Activated T-cell treated with anti-CD3 and anti-CD28 coated beads for 48 hours (primary cell): ENCODE data around the gene LY86.

Experiments used
- DNase-seq: peaks from one replicate; pipeline ENCODE4 v3.0.0-alpha.2; 2020; ENCODE audit warnings: low read depth

The LY86 gene

DNA sequence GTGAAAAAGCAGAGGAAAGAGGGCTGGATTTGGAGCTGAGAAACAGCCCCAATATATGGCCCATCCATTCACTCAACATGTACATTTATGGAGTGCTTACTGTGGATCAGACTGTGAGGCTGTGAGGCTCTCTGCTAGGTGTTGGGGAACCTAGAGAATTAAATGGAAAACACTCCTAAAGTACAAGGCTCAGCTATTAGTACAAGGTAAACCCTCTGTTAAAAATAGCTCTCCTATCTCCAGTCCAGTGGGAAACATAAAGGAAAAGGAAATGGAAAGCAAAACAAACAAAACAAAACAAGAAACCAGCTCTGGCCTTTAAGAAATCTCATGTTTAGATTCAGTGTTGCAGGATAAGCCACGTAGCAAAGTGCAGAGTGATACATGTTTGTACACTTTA, 35.0 kb downstream of the LY86 start:
- DNase-seq: no peak

- no peak for DNase-seq
These were observed 35.9 kb downstream of the LY86 start for GRCh38 chr6:6624269-6624990.

DNA sequence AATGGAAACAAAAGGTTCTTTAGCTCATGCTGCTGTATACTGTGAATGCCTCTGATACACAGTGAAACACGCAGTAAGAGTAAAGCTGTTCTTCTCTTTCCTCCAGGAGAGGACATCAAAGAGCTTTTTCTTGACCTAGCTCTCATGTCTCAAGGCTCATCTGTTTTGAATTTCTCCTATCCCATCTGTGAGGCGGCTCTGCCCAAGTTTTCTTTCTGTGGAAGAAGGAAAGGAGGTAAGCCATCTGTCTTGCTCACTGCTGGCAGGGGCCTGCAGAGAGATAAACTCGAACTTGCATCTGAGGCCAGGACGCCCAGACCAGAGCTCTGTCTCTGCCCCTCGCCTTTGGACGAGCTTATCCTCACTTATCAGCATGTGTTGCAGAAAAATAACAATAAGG, 37.7 kb downstream of the LY86 start:
- no peak for DNase-seq

GRCh38 chr6:6629402-6629801, 40.9 kb downstream of the LY86 start:
- DNase-seq: no peak

DNA sequence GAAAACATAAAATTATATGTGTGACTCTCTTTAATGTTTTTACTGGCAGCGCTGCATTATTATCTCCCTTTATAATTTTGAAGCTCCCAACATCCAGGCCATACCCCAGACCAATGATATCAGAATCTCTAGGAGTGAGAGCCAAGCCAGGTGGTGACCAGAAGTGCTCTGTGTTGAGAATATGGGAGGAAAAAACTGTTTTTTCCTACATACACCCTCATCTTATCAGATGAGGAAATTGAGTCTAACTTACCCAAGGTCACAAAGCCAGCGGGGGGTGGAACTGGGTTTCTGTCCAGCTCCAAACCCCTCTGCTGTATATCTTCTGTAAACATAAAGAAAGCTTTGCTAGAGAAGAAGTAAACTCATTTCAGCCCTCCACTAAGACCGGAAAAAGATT, 42.5 kb downstream of the LY86 start:
- no peak for DNase-seq

DNA sequence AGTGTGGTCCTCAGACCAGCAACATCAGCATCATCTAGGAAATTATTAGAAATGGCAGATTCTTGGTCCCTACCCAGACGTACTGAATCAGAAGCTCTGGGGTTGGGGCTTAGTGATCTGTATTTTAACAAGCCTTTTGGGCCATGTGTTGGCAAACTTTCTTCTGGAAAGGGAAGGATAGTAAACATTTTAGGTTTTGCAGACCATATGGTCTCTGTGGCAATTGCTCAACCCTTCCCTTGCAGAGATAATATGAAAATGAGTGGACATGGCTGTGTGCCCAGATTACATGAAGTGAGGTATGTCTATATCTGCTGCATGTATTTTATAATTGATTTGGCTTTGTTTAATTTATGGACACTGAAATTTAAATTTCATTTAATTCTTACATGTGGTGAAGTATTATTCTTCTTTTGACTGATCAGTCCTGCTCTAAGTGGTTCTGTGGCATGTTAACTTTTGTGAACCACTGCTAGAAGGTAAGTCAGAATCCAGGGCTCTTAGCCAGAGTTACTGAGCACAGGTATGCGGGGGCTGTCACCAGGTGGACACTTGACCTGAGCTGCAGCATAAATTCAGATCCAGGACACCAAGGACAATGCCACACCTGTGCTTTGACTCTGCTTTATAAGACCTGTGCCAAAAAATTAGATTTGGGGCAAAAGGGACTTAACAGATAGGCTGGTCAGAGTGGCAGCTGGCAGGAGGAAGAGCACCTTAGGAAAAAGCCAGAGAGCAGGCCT, 43.2 kb downstream of the LY86 start:
- DNase-seq: no peak

DNA sequence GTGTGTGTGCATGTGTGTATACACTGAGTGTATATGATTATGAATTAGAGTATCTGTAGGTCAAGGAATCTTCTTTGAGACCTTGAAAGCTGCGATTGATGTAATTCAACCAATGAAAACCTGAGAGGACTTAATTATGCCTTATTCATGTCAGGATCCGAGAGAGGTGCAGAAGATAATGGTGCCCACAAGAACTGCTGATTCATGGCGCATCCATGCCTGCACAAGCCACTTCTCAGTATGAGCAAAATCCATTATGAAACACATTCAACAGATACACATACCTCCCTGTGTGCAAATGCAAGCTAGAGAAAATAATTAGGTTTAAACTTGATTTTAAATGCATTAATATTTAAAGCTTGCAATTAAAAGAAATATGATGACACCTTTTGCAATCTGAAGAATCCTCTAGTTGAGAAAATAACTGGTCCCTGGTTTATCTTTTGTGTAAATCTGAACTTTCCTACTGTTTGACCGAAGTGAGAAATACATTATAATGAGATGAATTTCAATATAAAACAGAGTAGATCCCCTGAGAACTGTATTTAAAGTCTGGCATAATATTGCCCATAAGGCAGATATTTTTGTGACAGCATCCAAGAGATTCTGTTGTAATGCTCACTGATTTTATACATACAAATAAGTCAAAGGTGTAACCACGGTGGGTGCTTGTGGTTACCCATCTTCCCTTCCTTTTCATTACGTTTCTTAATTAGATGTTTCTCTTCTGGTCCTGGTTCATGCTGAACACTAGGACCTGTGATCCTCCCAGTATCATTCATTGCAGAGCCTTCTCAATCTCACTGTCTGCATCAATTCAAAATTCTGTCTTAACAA, 45.6 kb downstream of the LY86 start:
- DNase-seq: no peak

DNA sequence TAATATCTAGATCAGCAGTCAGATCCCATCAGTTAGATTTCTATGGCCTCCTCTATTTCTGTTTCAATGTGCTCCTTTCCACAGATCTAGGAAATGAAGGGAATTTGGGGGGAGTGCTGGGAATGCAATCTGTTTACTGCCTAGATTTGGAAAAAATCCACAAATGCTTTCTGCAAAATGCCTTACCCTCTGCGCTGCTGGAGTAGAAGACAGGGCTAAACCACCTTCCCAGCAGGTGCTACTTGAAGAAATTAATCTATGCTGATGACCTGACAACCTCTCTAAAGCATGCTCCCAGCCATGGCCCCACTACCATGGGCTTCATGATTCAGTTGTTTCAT, 46.2 kb downstream of the LY86 start:
- no peak for DNase-seq

- DNase-seq: no peak
These were observed 46.8 kb downstream of the LY86 start for GRCh38 chr6:6635291-6635690.

- DNase-seq: no peak
These were observed 47.3 kb downstream of the LY86 start for GRCh38 chr6:6635869-6636268.

GRCh38 chr6:6639572-6639971, 51.1 kb downstream of the LY86 start:
- no peak for DNase-seq

- DNase-seq: no peak
These were observed 52.4 kb downstream of the LY86 start for GRCh38 chr6:6640926-6641325.

DNA sequence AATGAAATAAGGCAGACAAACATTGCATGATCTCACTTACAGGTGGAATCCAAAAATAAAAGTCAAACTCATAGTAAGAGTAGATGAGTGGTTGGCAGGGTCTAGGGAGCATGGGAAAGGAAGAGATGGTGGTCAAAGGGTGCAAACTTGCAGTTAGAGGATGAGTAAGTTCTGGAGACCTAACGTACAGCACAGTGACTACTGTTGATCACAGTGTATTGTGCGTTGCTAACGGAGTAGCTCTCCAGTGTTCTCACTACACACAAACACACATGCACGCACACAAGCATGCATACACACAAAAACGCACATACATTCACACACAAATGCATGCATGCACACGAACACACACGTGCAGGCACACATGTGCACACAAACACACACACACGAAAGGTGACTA, 54.9 kb downstream of the LY86 start:
- DNase-seq: no peak

GRCh38 chr6:6645261-6645917, 56.9 kb downstream of the LY86 start:
- no peak for DNase-seq

- DNase-seq: no peak
These were observed 57.9 kb downstream of the LY86 start for GRCh38 chr6:6646384-6646783.

- no peak for DNase-seq
These were observed 58.3 kb downstream of the LY86 start for GRCh38 chr6:6646859-6647258.

GRCh38 chr6:6648692-6649343, 60.3 kb downstream of the LY86 start:
- no peak for DNase-seq

DNA sequence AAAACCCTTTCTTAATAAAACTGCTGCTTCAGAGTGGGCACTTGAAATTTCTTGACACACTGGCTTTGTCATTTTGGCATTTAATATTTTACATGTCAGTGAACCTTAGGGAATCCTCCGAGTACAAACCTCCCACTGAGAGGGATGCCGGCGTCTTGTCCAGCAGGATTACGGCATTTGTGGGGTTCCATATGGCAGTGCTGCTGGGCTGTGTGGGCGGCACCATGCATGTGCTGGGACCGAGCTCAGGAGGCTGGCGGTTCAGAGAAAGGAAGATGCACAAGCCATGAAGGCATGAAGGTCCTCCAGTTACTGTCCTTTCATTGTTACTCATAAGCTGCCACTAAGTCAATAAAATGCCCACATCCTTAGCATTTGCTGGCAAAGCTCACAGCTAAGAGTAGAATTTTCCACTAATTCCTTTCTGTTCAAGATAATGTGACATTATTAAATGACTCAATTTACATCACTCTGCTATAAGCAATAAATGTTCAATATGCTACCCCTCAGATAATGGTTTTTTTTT, 61.4 kb downstream of the LY86 start:
- no peak for DNase-seq

- DNase-seq: no peak
These were observed 62.3 kb downstream of the LY86 start for GRCh38 chr6:6650839-6651238.

DNA sequence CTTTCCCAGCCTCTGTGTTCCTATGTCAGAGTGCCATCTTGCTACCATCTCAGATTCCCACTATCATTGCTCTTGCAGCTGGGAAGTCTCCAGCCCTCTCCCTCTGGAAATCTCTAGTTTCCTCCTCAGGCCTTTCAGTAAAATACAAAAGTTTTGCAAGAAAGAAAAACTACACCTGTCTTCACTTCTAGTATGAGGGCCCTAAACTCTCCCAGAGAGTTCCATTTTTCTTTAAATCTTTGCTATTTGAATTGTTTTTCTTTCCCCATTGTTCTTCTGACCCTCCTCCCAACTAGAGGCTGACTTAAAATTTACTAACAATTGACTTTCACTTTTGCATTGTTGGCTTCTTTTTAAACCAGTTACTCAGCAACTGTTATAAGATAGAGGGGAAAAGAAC, 62.8 kb downstream of the LY86 start:
- DNase-seq: no peak

- DNase-seq: no peak
These were observed 64.4 kb downstream of the LY86 start for GRCh38 chr6:6652932-6653331.
